AML-193 (cell line): Measurements from ENCODE around the gene NUAK2.

Source experiments
- DNase-seq, 2 experiments: peaks; one replicate each; lab custom pipeline; 2025; lab: John Stamatoyannopoulos, UW

The NUAK2 gene

GRCh38 chr1:205319081-205320018, 2.2 kb downstream of the NUAK2 start:
- DNase-seq, result peak; percentile 50 to 55

GRCh38 chr1:205318231-205318991, 3.1 kb downstream of the NUAK2 start:
- no peak for DNase-seq

- no peak for DNase-seq
These were observed 4.1 kb downstream of the NUAK2 start for GRCh38 chr1:205317311-205317917.

- no peak for DNase-seq
These were observed 5.4 kb downstream of the NUAK2 start for GRCh38 chr1:205316161-205316566.

- no peak for DNase-seq
These were observed 6.4 kb downstream of the NUAK2 start for GRCh38 chr1:205315008-205315618.

- no peak for DNase-seq
These were observed 7.8 kb downstream of the NUAK2 start for GRCh38 chr1:205313563-205314308.

- DNase-seq, result no peak
These were observed 8.5 kb downstream of the NUAK2 start for GRCh38 chr1:205312866-205313562.

GRCh38 chr1:205310976-205311704, 10.4 kb downstream of the NUAK2 start:
- peak; percentile 42 to 62 for DNase-seq

- no peak for DNase-seq
These were observed 11.8 kb downstream of the NUAK2 start for GRCh38 chr1:205309741-205310140.

GRCh38 chr1:205306929-205307566, 14.5 kb downstream of the NUAK2 start:
- no peak for DNase-seq

GRCh38 chr1:205304695-205305070, 16.9 kb downstream of the NUAK2 start:
- no peak for DNase-seq

- no peak for DNase-seq
These were observed 17.4 kb downstream of the NUAK2 start for GRCh38 chr1:205304046-205304694.

- DNase-seq, result no peak
These were observed 18.2 kb downstream of the NUAK2 start for GRCh38 chr1:205303247-205303888.

- no peak for DNase-seq
These were observed 19.5 kb downstream of the NUAK2 start for GRCh38 chr1:205301842-205302588.

- DNase-seq, result no peak
These were observed 20.2 kb downstream of the NUAK2 start for GRCh38 chr1:205301205-205301821.

GRCh38 chr1:205300149-205300548, 21.4 kb downstream of the NUAK2 start:
- DNase-seq, result no peak
